GM19324 (cell line): ENCODE measurements around the gene CLDN10.
A peak's percentile ranks its signal among the peaks of the same experiment; 100 is the strongest.
"Not testable (repeated sequence)": the region's sequence is repeated elsewhere in the genome, so short reads cannot be mapped to it uniquely, and the experiment has no call there.

Experiments
- ATAC-seq: cut with Tn5 transposase; IDR thresholded peaks from one replicate; pipeline ENCODE4 v1.9.1; 2021; ENCODE audit warnings: mild to moderate bottlenecking, moderate library complexity; ENCODE audit not compliant: unreplicated experiment, low FRiP score

The CLDN10 gene

DNA sequence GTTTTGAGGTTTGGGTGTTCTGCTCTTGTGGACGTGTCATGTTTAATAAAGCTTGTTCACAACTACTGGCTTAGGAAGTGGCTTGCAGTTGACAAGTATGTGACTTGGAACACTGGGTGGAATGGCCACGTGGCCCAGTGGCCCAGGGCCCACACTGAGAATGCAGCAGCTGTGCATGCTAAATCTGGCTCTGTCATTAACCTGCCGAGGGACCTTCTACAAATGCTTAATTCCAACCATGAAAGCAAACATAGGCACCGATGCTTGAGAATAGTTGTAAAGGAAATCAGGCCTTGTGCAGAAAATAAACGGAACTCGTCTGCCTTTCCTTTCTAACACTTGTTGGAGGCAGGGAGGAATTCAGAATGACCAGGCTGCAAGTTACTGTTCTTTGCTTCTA lies 11.6 kb upstream of the CLDN10 start:
- ATAC-seq = no peak

DNA sequence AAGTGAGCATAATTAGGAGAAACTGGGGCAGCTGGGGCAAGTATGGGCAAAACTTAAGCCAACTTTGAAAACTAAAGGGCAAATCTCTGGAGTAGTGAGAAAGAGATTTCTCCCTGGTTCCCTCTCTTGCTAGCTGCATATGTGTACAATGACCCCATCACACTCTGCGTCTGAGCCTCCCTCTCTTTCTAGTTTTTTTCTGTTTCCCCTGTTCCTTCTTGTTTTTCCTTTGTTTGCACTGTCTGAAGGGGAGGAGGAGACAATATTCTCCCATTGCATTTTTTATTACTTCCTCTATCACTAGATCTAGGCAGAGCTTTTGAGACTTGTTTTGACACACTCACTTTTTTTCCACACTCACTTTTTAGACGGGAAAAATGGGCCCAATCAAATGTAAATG lies 11.2 kb upstream of the CLDN10 start:
- ATAC-seq = no peak

DNA sequence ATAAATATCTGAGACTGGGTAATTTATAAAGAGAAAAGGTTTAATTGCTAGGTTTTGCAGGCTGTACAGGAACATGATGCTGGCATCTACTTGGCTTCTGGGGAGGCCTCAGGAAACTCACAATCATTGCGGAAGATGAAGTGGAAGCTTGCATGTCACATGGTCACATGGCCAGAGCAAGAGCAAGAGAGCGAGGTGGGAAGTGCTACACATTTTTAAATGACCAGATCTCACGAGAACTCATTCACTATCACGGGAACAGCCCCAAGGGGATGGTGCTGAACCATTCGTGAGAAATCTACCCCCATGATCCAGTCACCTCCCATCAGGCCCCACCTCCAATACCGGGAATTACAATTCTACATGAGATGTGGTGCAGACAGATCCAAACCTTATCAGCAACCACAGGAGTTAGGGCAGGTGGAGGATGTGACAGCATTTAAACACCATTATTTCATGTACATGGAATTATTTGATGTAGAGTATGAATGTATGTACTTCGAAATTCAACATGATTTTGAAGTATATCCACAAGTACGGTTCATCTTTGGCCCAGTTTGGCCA lies 10.5 kb upstream of the CLDN10 start:
- no peak for ATAC-seq

DNA sequence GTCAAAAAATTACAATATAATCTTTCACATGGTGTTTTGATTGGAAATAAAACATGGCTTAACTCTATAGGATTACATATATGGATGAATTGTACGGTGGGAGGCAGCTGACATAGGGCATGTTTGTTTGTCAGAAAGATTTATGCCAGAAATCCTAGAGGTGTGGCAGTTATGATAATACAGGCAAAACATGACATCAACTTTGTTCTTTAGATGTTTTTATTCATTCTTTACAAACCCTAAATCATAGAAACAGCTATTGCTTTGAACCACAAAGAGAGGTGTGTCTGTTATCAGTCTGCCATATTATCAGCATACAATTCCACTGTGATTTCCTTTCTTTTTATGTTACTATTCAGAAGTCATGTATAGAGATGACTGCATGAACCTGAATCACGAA lies 8.2 kb upstream of the CLDN10 start:
- ATAC-seq = no peak

DNA sequence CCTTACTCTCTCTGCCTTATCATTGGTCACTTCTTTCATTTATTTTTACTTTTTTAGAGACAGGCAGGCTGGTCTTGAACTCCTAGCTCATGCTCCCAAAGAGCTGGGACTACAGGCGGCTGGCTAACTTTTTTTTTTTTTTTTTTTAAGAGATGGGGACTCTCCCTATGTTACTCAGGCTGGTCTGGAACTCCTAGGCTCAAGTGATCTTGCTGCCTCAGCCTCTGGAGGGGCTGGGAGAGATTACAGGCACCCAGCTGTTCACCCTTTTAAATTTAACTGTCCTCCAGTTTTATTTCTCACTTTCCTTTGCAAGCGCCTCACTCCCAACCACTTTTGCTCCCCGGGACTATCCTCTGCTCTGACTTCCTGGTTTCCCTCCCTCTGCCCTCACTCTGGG lies 5.6 kb upstream of the CLDN10 start:
- no peak for ATAC-seq

- no peak for ATAC-seq
These were observed 4.9 kb upstream of the CLDN10 start for GRCh38 chr13:95547531-95548167.

- ATAC-seq = peak; percentile 6
These were observed 347 bp upstream of the CLDN10 start for GRCh38 chr13:95552208-95552538.

GRCh38 chr13:95553581-95554385 lies 1.3 kb downstream of the CLDN10 start:
- no peak for ATAC-seq

- ATAC-seq = no peak
These were observed 4.5 kb downstream of the CLDN10 start for GRCh38 chr13:95557013-95557412.

DNA sequence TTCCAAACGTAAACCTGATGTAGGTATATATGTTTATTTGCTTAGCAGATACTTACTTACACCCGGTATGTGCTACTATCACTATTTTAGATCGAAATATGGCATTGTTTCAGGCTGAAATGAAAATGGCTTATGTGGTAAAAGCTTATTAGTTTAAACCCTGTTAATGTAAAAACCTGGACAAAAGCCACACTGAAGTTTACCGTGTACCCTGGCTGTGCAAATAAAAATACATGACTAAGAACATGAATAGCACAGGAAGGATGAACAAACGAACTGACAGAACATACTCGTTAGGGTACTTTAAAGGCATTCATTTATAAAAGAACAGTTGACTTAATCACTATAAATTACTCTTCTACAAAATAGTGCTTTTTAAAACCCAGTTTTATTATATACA lies 6.6 kb downstream of the CLDN10 start:
- ATAC-seq = no peak

DNA sequence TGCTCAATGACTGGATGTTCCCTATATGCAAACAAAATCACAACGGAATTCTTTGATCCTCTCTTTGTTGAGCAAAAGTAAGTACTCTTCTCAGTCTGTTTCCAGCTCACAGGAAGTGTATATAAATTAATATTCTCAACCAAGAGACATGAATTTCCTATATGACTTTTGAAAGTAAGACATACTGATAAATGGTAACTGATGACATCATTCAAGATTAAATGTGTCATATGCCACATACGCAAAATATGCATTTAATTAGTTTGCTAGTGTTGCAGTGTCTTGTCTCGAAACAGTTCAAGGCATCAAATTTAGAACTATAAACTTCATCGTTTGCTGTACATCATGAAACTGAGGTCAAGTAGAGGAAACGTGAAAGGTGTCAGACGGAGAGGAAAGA lies 7.9 kb downstream of the CLDN10 start:
- ATAC-seq = no peak

DNA sequence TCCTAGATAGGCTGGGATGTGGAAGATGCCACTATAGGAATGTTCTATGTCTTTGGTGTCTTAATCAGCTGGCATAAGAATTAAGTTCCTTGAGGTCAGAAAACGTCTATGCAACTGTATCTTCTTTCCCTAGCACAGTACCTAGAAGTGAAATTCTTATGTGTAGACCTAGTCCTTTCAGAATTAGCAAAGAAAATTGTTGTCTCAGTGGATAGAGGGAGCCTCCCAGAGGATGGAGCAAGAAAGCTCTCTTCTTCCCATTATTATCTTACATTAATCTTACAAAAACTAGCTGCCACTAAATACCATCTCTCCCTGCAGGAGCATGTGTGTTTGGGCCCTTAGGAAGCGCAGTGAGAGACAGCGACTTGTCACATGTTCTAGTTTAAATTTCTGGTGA lies 11.6 kb downstream of the CLDN10 start:
- ATAC-seq = no peak

GRCh38 chr13:95564733-95565291 lies 12.3 kb downstream of the CLDN10 start:
- no peak for ATAC-seq

DNA sequence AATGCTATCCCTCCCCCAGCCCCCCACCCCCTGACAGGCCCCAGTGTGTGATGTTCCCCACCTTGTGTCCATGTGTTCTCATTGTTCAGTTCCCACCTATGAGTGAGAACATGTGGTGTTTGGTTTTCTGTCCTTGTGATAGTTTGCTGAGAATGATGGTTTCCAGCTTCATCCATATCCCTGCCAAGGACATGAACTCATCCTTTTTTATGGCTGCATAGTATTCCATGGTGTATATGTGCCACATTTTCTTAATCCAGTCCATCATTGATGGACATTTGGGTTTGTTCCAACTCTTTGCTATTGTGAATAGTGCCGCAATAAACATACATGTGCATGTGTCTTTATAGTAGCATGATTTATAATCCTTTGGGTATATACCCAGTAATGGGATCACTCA lies 13.2 kb downstream of the CLDN10 start:
- ATAC-seq = not testable (repeated sequence)

DNA sequence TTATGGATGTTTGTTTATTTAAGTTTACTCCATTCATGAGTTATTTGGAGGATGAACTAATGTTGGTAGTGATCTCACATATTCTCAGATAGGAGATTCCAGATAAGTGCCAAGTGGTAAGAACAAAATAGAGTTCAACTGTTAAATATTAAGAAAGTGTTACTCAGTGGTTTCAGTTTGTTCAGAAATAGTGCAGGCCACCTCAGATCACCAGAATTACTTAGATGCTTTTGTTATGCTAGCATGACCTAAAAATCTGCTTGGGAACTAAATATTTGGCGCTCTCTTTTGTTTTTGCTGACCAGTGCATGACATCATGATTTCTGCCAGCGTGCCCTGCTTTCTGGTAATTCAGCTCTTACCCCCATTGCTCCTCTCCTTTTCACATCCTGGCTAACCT lies 15.6 kb downstream of the CLDN10 start:
- ATAC-seq = no peak

DNA sequence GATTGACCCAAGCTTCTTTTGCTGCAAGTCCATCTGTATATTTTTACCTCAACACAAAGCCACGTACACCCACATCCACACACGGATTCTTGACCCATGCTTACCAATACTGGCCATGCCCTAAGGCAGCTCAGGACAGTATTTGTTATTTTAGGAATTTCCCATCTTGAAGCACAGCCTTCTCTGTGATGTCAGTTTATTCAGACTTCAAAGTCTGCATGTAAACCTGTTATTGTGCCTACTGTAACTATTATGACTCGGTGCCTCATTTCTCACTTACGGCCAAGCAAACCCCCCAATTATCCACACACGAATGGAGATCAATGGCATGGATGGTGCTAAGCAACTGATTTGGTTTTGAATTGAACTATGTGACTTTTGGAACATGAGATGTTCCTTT lies 17.5 kb downstream of the CLDN10 start:
- no peak for ATAC-seq

DNA sequence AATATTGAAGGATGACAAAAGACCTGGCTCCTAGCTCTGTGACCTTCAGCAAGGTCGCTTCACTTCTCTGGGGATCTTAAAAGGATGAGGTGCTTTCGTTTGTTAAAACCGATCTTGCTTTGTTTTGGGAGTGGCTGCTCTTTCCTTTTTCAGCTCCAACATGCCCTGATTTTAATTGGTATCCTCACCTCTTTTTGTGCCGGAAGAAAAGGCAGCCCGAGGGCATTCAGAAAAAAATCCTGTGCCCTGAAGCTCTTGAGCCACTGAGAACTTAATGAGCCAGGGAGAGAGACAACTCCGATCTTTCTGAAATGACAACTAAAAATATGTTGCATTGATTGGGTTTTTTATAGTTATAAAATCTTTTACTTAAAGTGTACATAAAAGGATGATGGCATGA lies 19.4 kb downstream of the CLDN10 start:
- no peak for ATAC-seq

DNA sequence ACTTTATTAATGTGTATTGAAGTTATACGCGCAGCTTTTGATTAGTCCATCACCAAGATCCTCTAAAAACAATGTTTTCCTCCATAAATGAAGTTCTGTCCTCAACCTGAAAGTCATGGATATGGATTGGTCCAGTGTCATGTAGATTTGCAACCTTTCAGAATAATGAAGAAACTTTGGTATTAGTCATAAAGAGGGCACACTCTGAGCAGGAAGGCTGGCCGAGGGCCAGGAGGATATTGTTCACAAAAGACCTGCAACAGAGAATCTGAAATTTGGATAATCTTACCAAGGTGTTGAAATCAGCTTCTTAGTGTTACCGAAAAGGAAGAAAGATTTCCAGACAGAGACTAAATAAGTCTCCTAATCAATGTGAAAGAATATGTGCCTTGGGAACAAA lies 20.7 kb downstream of the CLDN10 start:
- ATAC-seq = no peak

DNA sequence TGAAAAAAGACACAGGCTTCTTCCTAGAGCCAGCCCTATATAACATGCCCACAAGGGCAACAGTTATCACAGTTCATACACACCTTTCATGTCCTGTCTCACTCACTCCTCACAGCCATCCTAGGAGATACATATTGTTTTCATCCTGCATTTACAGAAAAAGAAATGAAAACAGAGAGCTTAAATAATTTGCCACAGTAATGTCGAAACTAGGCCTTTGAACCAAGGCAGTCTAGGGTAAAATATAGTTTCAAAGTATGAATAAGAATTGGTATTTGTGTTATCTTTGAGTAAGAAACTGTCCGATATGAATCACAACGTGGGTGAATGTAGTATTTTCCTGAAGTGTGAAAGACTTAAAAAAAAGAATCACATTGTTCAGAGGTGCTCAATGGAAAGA lies 26.8 kb downstream of the CLDN10 start:
- ATAC-seq = no peak

DNA sequence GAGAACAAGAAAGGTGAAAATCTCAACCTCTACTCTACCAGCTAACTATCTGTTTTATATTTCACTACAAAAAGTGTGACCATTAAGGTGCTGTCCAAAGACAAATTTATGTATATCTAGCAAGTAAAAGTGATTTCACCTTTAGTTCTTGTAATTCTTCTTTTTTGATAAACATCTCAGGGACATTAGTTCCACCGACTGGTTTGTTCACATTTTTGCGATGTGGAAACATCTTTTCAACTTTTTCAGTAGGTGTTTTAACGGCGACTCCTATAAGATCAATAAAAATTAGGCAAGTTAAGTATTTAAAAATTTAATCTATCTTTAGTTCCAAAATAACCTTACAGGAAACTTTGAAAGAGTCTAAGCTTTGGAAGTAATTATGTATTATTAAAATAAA lies 33.3 kb downstream of the CLDN10 start:
- no peak for ATAC-seq

GRCh38 chr13:95588134-95588533 lies 35.6 kb downstream of the CLDN10 start:
- ATAC-seq = no peak

DNA sequence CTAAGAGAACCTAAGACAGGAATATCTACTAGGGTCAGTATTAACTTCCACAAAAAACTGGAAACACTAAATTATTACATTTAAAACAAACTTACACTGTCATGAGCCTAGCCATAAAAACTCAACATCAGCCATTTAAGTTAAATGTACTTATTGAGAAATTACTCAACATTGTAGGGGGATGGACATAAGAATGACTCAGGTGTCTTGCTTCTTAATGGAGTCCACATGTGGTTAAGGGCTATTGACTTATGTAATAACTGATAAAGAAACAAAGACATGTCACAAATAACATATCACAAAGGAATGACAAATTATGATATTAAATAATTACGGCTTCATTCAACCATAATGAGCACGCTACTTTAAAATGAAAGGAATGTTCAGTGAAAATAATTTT lies 36.2 kb downstream of the CLDN10 start:
- no peak for ATAC-seq
